ENCODE results near the gene IGFALS.
A peak's percentile ranks its signal among the peaks of the same experiment; 100 is the strongest.

Gene IGFALS

GRCh38 chr16:1745900-1746692 lies 47.4 kb downstream of the IGFALS start:
- TF ChIP-seq CTCF (IDR thresholded peaks at IDR 0.05; ENCODE audit: low read depth, low read length), result no peak
- 0 out of 2 replicates have a peak overlapping the region, but pooled peaks have one; percentile 16 for H3K4me3 ChIP-seq (ENCODE audit: low read depth, low read length)

GRCh38 chr16:1745181-1745899 lies 48.2 kb downstream of the IGFALS start:
- TF ChIP-seq CTCF (IDR thresholded peaks at IDR 0.05; ENCODE audit: low read depth, low read length), result no peak
- 0 out of 2 replicates have a peak overlapping the region, but pooled peaks have one; percentile 16 for H3K4me3 ChIP-seq (ENCODE audit: low read depth, low read length)

GRCh38 chr16:1744338-1744840 lies 49.1 kb downstream of the IGFALS start:
- no peak overlapping the region for H3K4me3 ChIP-seq (ENCODE audit: low read depth, low read length)
- no peak for TF ChIP-seq CTCF (IDR thresholded peaks at IDR 0.05; ENCODE audit: low read depth, low read length)

- no peak for TF ChIP-seq CTCF (IDR thresholded peaks at IDR 0.05; ENCODE audit: low read depth, low read length)
- no peak overlapping the region for H3K4me3 ChIP-seq (ENCODE audit: low read depth, low read length)
Measured at GRCh38 chr16:1743376-1744337, 49.8 kb downstream of the IGFALS start.

- no peak overlapping the region for H3K4me3 ChIP-seq (ENCODE audit: low read depth, low read length)
- no peak for TF ChIP-seq CTCF (IDR thresholded peaks at IDR 0.05; ENCODE audit: low read depth, low read length)
Measured at GRCh38 chr16:1741553-1742165, 51.8 kb downstream of the IGFALS start.

- no peak for TF ChIP-seq CTCF (IDR thresholded peaks at IDR 0.05; ENCODE audit: low read depth, low read length)
- no peak overlapping the region for H3K4me3 ChIP-seq (ENCODE audit: low read depth, low read length)
Measured at GRCh38 chr16:1740781-1741490, 52.6 kb downstream of the IGFALS start.
